HG03025 (cell line): ENCODE measurements around the gene OR11H12.
"Not testable (repeated sequence)": the region's sequence is repeated elsewhere in the genome, so short reads cannot be mapped to it uniquely, and the experiment has no call there.

Experiments used
- ATAC-seq: cut with Tn5 transposase; IDR thresholded peaks from one replicate; pipeline ENCODE4 v1.9.1; 2021; ENCODE audit warnings: mild to moderate bottlenecking, moderate library complexity; ENCODE audit not compliant: unreplicated experiment, low FRiP score

The OR11H12 gene

GRCh38 chr14:18600817-18601216, at the start of gene OR11H12:
OR11H12 (plus strand) TSS chr14:18601117; CDS start chr14:18601117, 0 bp downstream.
- ATAC-seq, result not testable (repeated sequence)

GRCh38 chr14:18582908-18583307, 18.0 kb upstream of the OR11H12 start:
- not testable (repeated sequence) for ATAC-seq

DNA sequence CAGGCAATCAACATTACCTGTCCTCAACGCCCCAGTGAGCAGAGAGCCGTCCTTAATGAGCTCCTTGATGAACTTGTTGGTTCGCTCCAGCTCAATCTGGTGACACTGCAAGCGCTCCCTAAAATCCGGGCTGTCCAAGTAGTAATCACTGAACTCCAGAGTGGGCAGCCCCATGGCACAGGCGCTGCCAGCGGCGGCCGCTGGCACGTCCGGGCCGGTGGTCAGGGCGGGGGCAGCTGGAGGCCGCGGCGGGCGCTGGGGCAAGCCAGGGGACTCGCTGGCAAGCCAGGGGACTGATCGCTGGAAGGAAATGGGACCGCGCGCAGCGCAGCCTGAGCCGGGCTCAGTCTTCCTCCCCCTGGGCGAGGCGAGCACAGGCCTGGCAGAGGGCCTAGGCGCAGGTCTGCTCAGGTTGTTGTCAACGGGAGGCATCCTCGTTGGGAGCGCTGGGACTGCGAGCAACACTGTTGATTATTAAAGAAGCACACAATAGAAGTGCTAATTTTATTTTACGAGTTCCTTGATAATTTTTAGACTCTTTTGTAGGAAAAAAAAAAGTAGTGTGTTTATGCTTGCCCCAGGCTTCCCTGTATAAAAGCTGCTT, 25.8 kb downstream of the OR11H12 start:
- ATAC-seq, result not testable (repeated sequence)

DNA sequence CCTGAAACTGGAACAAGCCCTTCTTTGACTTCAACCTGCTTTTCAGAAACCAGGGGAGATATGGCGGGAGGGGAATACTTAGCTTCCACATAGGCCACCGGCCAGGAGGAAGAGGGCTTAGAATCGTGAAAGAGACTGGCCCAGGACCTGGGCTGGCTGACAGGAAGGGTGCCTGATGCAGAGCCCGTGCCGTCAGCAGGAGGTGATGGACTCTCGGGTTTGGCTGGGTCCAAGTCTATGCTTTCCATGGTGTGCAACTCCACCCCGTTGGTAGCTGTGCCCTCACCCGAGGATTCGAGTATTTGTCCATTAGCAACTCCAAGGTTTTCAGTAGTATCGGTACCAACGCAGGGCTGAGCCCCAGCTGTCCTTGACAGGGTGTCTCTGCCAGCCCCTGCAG, 35.1 kb downstream of the OR11H12 start:
- not testable (repeated sequence) for ATAC-seq

GRCh38 chr14:18638032-18638431, 37.1 kb downstream of the OR11H12 start:
- ATAC-seq, result not testable (repeated sequence)

DNA sequence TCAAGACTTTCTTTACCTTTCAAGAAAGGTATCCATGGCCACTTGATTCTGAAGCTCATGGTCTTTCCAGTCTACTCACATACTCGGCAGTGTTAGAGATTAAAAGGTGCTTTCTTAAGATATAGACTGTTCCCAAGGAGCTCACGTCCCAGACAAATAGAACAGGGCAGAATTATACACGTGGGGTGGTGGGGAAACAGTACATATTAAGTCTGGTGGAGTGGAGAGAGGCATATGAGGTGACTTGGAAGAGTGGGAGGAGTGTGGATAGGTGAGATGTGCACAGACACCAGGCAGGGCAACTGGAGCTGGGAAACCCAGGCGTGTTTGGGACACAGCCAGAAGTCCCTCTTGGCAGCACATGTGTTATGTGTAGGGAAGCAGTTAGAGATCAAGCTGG, 37.9 kb downstream of the OR11H12 start:
- ATAC-seq, result not testable (repeated sequence)

- not testable (repeated sequence) for ATAC-seq
Observed at GRCh38 chr14:18646075-18646730, 45.3 kb downstream of the OR11H12 start.
